Activated CD8-positive, alpha-beta memory T cell treated with anti-CD3 and anti-CD28 coated beads, Interleukin-2, amount 50 U/mL, for 24 hours (primary cell): ENCODE results near the gene MARK3.
A peak's percentile ranks its signal among the peaks of the same experiment; 100 is the strongest.

Source experiments
- DNase-seq: peaks from one replicate; pipeline ENCODE4 v3.0.0-alpha.2; 2020; ENCODE audit errors: extremely low read depth

The MARK3 gene

DNA sequence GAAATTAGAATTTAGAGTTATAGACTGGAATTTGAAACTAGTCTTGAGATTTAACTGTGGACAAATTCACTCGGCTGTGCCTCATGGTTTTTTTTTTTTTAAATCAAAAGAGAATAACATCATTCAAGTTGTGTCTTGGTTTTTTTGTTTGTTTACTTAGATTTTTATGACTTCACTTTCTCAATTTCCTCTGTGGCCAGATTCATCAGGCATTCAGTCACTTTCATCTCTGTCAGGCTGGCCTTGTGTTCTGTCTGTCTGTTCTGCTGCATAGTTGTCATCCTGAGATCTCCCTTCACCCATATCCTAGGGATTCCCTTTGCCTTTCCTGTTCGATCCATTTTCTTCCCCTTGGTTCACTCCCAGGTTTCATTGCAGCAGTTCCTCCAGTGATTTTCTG is 10.0 kb downstream of the MARK3 start:
- DNase-seq = no peak

GRCh38 chr14:103396463-103396862 is 11.2 kb downstream of the MARK3 start:
- no peak for DNase-seq

- DNase-seq = no peak
Observed at GRCh38 chr14:103398427-103399195, 13.4 kb downstream of the MARK3 start.

DNA sequence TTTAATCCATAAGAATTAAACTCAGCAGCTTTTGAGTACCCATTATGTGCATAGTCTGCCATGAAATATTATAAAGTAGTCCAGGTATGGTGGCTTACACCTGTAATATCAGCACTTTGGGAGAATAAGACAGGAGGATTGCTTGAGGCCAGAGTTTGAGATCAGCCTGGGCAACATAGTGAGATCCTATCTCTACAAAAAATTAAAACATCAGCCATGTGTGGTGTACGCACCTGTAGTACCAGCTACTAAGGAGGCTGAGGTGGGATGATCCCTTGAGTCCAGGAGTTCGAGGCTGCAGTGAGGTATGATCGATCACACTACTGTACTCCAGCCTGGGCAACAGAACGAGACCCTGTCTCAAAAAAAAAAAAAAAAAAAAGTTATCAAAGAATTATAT is 15.3 kb downstream of the MARK3 start:
- DNase-seq = no peak

GRCh38 chr14:103401223-103402214 is 16.3 kb downstream of the MARK3 start:
- DNase-seq = no peak

DNA sequence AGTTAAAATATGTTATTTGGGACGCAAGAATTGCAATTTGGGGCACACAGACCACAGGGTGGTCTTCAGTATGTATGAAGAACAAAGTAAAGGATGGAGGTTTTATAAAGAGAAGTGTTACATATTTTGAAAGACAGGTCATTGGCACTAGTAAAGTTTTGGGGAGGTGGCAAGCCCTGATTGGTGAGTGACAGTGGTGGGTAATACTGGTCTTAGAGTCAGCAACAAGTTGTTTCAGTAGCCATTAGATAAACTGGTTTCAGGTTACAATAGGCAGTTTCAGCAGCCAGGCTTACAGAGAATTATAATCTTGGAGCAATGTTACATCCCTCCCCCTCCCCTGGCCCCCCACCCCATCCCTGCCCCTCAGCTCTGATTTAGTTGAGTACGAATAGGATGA is 17.5 kb downstream of the MARK3 start:
- DNase-seq = no peak

DNA sequence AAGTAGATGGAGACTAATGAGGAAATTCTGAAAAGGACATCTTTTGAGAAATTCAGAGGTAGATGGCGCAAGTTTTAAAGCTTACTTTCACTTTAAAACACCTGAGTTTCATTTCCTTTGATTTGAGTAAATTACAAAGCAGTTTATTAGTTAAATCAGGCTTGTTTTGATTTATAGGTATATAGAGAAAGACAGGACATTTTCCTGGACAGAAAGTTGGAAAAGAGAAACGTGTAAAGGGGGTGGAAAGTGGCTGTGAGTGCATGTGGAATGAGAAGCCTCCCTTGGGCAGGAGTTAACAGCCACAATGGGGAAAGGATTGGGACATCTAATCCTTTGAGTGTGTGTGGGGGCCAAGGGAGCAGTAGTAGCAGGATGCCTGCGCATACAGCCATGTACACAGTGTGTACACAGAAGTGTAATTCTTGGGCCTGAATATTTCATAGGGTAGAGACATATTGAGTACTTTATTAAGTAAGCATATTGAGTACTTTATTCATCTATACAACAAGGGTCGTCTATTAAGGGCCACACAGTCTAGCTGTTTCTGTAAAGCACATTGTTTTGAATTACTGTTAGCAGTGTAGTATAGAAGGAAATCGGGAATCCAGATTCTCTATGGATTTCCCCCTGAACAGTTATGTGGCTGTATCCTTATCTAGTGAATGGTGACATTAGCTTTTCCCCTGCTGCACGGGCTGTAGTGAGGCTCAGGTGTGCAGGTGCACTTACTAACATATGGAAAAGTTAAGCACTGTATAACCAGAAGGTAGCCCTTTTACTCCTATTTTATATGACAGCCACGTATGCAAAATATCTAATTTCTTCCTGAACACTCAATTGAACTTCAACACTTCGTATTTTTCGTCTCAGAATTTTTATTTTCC is 19.1 kb downstream of the MARK3 start:
- no peak for DNase-seq

- DNase-seq = no peak
Observed at GRCh38 chr14:103404920-103405319, 19.7 kb downstream of the MARK3 start.

DNA sequence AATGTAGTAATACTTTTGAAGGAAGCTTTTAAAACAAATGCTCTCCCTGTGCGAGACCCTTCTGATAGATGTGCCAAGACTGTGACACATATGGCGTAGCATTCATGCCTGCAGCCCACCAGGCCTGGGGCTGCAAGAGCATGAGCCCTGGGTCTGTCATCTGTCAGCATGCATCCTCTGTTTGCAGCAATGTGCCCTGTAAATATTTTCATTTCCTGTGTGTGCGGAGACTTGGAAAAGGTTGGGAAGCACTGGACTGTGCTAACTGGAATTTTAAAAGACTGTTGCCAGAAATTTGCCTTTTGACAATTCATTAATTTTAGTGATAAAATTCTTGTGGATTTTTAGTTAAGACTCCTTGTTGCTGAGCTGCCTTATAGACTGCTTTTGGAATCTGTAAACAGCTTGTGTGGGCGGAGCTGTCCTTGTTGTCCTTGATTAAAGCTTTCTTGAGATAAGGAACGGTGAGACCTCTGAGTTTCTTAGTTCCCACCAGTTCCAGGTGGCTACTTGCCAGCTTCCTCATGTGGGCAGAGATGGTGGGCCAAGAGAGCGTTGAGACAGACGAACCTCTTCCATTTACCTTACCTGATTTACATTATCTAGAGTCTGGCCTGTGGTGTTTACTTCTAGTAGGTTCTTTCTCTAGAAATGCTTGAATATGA is 23.4 kb downstream of the MARK3 start:
- no peak for DNase-seq

DNA sequence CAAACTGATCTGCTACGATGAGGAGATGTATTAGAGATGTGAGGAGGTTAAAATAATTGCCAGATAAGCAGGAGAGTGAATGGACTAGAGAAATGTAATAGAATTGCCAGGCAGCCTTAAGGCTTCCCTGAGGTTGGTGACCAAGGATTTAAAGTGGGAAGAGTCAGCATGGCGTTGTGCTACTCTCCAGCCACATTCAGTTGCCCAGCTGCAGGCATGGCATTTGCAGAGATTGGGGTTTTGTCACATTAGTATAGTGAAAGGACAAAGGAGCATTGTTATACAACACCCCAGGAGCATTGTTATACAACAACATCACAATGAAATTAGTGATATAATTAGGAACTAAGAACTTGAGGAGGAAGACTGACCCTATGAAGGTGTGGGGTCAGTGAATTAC is 31.7 kb downstream of the MARK3 start:
- no peak for DNase-seq

DNA sequence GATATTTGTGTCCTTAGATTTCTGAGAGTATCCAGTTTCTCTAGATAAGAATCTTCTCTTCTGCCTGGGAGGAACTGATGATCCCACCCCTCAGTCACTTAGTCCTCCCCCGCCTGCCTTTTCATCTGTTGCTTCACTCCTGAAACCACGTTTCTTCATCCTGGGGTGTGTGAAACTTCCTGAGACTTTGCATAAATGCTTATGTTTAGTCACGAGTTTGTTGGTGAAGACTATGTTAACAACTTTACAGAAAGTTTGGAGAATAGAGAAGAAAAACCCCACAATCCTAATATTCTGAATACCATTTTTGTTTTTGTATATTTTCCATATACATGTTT is 33.2 kb downstream of the MARK3 start:
- DNase-seq = no peak

GRCh38 chr14:103421556-103421955 is 36.3 kb downstream of the MARK3 start:
- DNase-seq = no peak

- no peak for DNase-seq
Observed at GRCh38 chr14:103423050-103423461, 37.8 kb downstream of the MARK3 start.

DNA sequence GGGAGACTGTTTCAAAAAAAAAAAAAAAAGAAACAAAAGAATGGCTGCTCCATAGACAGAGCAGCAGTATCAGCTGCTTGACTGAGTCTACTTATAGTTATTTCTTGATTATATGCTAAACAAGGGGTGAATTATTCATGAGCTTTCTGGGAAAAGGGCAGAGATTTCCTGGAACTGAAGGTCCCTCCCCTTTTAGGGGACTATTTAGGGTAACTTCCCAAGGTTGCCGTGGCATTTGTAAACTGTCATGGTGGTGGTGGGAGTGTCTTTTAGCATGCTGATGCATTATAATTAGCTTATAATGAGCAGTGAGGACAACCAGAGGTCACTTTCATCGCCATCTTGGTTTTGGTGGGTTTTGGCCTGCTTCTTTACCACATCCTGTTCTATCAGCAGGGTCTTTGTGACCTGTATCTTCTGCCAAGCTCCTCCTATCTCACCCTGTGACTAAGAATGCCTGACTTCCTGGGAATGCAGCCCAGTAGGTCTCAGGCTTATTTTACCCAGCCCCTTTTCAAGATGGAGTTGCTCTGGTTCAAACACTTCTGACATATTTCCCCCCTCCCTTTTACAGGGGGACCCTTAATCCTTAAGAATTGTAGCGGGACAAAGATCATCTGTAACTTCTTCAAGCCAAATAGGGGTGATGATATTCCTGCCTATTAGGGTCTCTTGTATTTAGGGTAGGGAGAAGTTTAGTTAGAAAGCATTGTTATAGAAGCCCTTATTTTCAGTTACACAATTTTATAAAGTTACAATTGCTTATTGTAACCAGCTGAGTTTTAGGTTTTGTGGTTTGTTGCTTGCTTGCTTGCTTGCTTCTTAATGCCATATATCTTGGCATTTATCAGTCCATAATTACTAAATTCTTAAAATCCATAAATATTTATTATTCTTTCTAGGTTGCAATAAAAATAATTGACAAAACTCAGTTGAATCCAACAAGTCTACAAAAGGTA is 42.5 kb downstream of the MARK3 start:
- peak; percentile 4 for DNase-seq

- no peak for DNase-seq
Observed at GRCh38 chr14:103428723-103429556, 43.7 kb downstream of the MARK3 start.

DNA sequence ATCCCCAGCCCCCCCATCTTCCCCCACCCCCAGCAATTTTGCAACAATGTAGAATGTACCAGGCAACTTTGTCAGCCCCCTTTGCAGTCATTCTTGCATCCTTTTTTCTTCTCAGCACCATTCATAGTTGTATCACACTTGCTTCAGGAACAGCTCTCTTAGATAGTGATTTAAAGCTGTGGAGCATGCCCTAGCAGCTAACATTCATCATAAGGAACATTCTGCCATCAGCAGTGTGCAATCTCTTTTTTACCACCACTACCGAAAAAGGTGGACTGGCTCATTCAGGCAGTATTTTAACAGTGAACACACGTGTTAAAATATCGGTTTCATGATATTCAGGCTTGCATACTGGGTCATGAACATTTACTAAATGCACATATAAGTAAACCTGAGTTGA is 45.1 kb downstream of the MARK3 start:
- DNase-seq = no peak

- DNase-seq = no peak
Observed at GRCh38 chr14:103432627-103433026, 47.4 kb downstream of the MARK3 start.

- DNase-seq = no peak
Observed at GRCh38 chr14:103433916-103434563, 48.8 kb downstream of the MARK3 start.
